Measurements from ENCODE around the gene P4HB. TPM values are rescaled to one million over a fixed set of nuclear protein-coding genes. Genes with fewer than 3 reads are reported as not detected.
A peak's percentile ranks its signal among the peaks of the same experiment; 100 is the strongest.

The P4HB gene
- total RNA-seq, 6 experiments from 2014 or later: 856 to 5,039 (median 1,455) TPM

DNA sequence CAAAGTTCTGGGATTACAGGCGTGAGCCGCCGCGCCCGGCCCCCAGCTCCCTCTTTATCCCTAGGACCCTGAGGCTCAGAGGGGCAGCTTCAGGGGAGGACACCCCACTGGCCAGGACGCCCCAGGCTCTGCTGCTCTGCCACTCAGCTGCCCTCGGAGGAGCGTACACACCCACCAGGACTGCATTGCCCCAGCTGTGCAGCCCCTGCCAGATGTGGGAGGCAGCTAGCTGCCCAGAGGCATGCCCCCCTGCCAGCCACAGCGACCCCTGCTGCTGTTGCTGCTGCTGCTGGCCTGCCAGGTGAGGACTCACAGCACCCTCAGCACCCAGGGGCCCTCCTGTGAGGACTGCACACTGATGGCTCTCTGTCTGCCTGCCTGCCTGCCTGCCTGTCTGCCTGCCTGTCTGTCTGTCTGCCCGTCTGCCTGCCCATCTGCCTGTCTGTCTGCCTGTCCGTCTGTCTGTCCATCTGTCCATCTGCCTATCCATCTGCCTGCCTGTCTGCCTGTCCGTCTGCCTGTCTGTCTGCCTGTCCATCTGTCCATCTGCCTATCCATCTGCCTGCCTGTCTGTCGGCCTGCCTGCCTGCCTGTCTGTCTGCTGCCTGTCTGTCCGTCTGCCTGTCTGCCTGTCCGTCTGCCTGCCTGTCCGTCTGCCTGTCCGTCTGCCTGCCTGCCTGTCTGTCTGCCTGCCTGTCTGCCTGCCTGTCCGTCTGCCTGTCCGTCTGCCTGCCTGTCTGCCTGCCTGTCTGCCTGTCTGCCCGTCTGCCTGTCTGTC lies 51.4 kb downstream of the P4HB start:
- WGBS (ENCODE audit: insufficient coverage, low coverage, low lambda C conversion rate, missing lambda C conversion rate): 71% methylated on average over 11 of the region's 20 CpGs

DNA sequence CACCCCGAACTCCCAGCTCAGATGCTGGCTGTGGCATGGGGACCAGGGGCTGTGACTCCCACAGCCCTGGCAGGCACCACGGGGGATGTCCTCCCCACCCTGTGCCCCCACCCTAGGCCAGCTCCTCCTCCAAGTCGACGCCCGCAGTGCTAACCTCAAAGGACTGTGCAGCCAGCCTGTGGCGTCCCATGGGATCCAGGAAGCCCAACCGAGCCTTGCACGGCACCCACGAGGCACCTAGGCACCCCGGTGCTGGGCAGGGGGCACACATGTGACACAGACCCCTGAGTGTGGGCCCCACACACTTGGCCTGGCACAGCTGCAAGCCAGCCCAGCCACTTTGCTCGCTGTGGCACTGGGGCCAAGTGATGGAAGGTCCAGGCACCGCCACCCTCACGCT lies 52.5 kb downstream of the P4HB start:
- TF ChIP-seq, protein P1, sequence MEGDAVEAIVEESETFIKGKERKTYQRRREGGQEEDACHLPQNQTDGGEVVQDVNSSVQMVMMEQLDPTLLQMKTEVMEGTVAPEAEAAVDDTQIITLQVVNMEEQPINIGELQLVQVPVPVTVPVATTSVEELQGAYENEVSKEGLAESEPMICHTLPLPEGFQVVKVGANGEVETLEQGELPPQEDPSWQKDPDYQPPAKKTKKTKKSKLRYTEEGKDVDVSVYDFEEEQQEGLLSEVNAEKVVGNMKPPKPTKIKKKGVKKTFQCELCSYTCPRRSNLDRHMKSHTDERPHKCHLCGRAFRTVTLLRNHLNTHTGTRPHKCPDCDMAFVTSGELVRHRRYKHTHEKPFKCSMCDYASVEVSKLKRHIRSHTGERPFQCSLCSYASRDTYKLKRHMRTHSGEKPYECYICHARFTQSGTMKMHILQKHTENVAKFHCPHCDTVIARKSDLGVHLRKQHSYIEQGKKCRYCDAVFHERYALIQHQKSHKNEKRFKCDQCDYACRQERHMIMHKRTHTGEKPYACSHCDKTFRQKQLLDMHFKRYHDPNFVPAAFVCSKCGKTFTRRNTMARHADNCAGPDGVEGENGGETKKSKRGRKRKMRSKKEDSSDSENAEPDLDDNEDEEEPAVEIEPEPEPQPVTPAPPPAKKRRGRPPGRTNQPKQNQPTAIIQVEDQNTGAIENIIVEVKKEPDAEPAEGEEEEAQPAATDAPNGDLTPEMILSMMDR (IDR thresholded peaks at IDR 0.05): no peak
- TF ChIP-seq POLR2A (IDR thresholded peaks at IDR 0.05): no peak
- ATAC-seq (no peak), DNase-seq (no peak)
- no peaks in the 10 kb centered on the region for H3K9me3 ChIP-seq
- no peak overlapping the region for H3K27ac ChIP-seq
- intact Hi-C loops (cut with DNase I): no loop called here
- no peak overlapping the region for H3K4me3 ChIP-seq
- H3K27me3 ChIP-seq: no peaks in the 10 kb centered on the region
- H3K4me1 ChIP-seq: peaks cover 0 to 12% (median 3%) of the 10 kb centered on the region in 4 donors
- WGBS (ENCODE audit: insufficient coverage, low coverage, low lambda C conversion rate, missing lambda C conversion rate): no CpG with 5 or more reads among the region's 13 CpGs
- peaks cover 0 to 3% (median 0%) of the 10 kb centered on the region in 4 donors for H3K36me3 ChIP-seq

More for the DNA sequence above, 51.4 kb downstream of the P4HB start:
- H3K27ac ChIP-seq: no peak overlapping the region
- H3K4me1 ChIP-seq: peaks cover 0 to 7% (median 0%) of the 10 kb centered on the region in 4 donors
- no peak overlapping the region for H3K4me3 ChIP-seq
- no peaks in the 10 kb centered on the region for H3K9me3 ChIP-seq
- TF ChIP-seq POLR2A (IDR thresholded peaks at IDR 0.05): no peak
- TF ChIP-seq, protein P1 (IDR thresholded peaks at IDR 0.05): no peak
- H3K36me3 ChIP-seq: peaks cover 0 to 3% (median 0%) of the 10 kb centered on the region in 4 donors
- ATAC-seq: no peak
- intact Hi-C loops (cut with DNase I): no loop called here
- DNase-seq: no peak
- H3K27me3 ChIP-seq: no peaks in the 10 kb centered on the region

GRCh38 chr17:81807210-81807719 lies 53.1 kb downstream of the P4HB start:
- Histone ChIP-seq H3K27me3 (no peaks in the 10 kb centered on the region), H3K4me3 (no peak overlapping the region), H3K9me3 (no peaks in the 10 kb centered on the region), H3K36me3 (peaks cover 0 to 3% (median 0%) of the 10 kb centered on the region in 4 donors), H3K27ac (no peak overlapping the region), H3K4me1 (peaks cover 0 to 17% (median 5%) of the 10 kb centered on the region in 4 donors)
- DNase-seq: peak in 1 of 3 donors; percentile 56
- TF ChIP-seq, protein P1 (IDR thresholded peaks at IDR 0.05): no peak
- no peak for TF ChIP-seq POLR2A (IDR thresholded peaks at IDR 0.05)
- ATAC-seq: no peak
- 65% methylated on average over 3 of the region's 18 CpGs for WGBS (ENCODE audit: insufficient coverage, low coverage, low lambda C conversion rate, missing lambda C conversion rate)
- intact Hi-C loops (cut with DNase I): no loop called here

DNA sequence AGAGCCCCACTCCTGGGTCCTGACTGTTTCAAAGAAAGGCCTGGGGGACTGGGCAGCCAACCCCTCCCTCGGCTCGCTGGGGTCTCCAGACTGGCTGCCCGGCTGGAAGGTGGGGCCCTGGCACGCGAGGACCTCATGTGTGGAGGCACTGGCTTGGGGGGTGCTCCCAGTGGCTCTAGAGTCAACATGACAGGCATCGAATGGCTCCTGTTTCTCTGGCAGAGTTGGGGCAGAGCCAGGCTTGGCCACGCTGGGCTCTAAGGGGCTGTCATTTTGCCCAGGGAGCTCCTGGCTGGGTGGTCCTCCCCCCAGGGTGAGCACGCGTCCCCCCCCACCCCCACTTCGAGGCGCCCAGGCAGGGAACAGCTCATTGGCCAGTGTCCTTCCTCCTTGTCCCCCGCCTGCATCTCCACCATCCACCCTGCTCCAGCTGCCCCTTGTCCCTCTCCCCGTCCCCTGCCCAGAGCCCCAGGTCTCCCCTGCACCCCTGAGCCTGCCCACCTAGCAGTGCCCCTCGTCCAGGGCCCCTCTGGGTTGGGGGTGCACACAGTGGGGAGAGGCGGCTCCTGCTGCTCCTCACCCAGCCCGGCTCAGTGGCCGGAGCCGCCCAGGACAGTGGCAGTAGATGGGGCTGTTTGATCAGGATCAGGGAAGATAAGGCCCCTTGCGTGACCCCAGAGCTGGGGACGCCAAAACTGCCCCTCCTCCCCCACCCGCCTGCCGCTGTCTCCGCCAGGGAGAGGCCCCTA lies 53.7 kb downstream of the P4HB start:
- WGBS (ENCODE audit: insufficient coverage, low coverage, low lambda C conversion rate, missing lambda C conversion rate): 40% methylated on average over 8 of the region's 23 CpGs
- H3K27ac ChIP-seq: peak overlapping the region in 1 of 3 donors; percentile 79
- H3K27me3 ChIP-seq: no peaks in the 10 kb centered on the region
- peaks cover 0 to 17% (median 6%) of the 10 kb centered on the region in 4 donors for H3K4me1 ChIP-seq
- H3K36me3 ChIP-seq: peaks cover 0 to 3% (median 0%) of the 10 kb centered on the region in 4 donors
- DNase-seq (peak in 1 of 3 donors; percentile 45), ATAC-seq (no peak)
- intact Hi-C loops (cut with DNase I): no loop called here
- no peaks in the 10 kb centered on the region for H3K9me3 ChIP-seq
- TF ChIP-seq POLR2A (IDR thresholded peaks at IDR 0.05): no peak
- TF ChIP-seq, protein P1 (IDR thresholded peaks at IDR 0.05): no peak
- H3K4me3 ChIP-seq: no peak overlapping the region
